GM18861 (cell line): ENCODE results near the gene ASPN.
"Not testable (repeated sequence)": the region's sequence is repeated elsewhere in the genome, so short reads cannot be mapped to it uniquely, and the experiment has no call there.

ENCODE experiments used
- ATAC-seq: cut with Tn5 transposase; IDR thresholded peaks from one replicate; pipeline ENCODE4 v1.9.1; 2021; ENCODE audit not compliant: unreplicated experiment

The ASPN gene

GRCh38 chr9:92423612-92424011, 58.7 kb downstream of the ASPN start:
- no peak for ATAC-seq

GRCh38 chr9:92422611-92423338, 59.5 kb downstream of the ASPN start:
- ATAC-seq = no peak

- ATAC-seq = no peak
These were observed 67.7 kb downstream of the ASPN start for GRCh38 chr9:92414566-92414965.

- not testable (repeated sequence) for ATAC-seq
These were observed 71.1 kb downstream of the ASPN start for GRCh38 chr9:92411157-92411556.

- ATAC-seq = no peak
These were observed 73.4 kb downstream of the ASPN start for GRCh38 chr9:92408747-92409478.

- ATAC-seq = no peak
These were observed 74.5 kb downstream of the ASPN start for GRCh38 chr9:92407818-92408217.

GRCh38 chr9:92406477-92406876, 75.8 kb downstream of the ASPN start:
- ATAC-seq = no peak
